Upper lobe of left lung (tissue), 6 donors: Measurements from ENCODE around the gene CERS1. TPM values are rescaled to one million over a fixed set of nuclear protein-coding genes. Genes with fewer than 3 reads are reported as not detected.

Experiments used
- ATAC-seq, 2 donors: fragments of 200-7000 bp; cut with Tn5 transposase; one replicate each; pipeline ENCODE4 v1.9.1; 2022; ENCODE audit warnings: mild to moderate bottlenecking in 2 of 2, moderate library complexity in 2 of 2; ENCODE audit not compliant: low FRiP score in 2 of 2
- DNase-seq, 2 donors: peaks; one replicate each; pipeline ENCODE4 v3.0.0-alpha.2; 2019 to 2020
- H3K27ac ChIP-seq, 4 donors: fragments of 200-600 bp; sonication (generic); one replicate each; pipeline ENCODE4 v1.5.1; 2016 to 2019
- H3K27me3 ChIP-seq, 4 donors: fragments of 200-600 bp; sonication (generic); one replicate each; pipeline ENCODE4 v1.5.1; 2017 to 2019
- H3K36me3 ChIP-seq, 4 donors: fragments of 200-600 bp; sonication (generic); one replicate each; pipeline ENCODE4 v1.5.1; 2016 to 2019
- H3K4me1 ChIP-seq, 4 donors: fragments of 200-600 bp; sonication (generic); one replicate each; pipeline ENCODE4 v1.5.1; 2018 to 2019
- H3K4me3 ChIP-seq, 4 donors: fragments of 200-600 bp; sonication (generic); one replicate each; pipeline ENCODE4 v1.5.1; 2017 to 2019; ENCODE audit warnings: mild to moderate bottlenecking in 2 of 4, moderate library complexity in 1 of 4
- H3K9me3 ChIP-seq, 4 donors: fragments of 200-600 bp; sonication (generic); one replicate each; pipeline ENCODE4 v1.5.1; 2018 to 2019
- CTCF ChIP-seq, 6 experiments: fragments of 450-650 bp in 4 of 6; fragments of 200-600 bp in 2 of 6; sonication (generic) in 2 of 6; IDR thresholded peaks; one replicate each; pipeline ENCODE4 v1.5.1; 2016 to 2019; ENCODE audit warnings: antibody characterized with exemption in 6 of 6
- EP300 ChIP-seq, 4 donors: sonication (generic); formaldehyde crosslinking; IDR thresholded peaks; one replicate each; pipeline ENCODE4 v1.5.1; 2017; ENCODE audit warnings: antibody characterized with exemption in 4 of 4, control low read depth in 2 of 4
- POLR2A ChIP-seq, 4 donors: fragments of 450-650 bp; IDR thresholded peaks; one replicate each; pipeline ENCODE4 v1.5.1; 2016 to 2017; ENCODE audit warnings: antibody characterized with exemption in 4 of 4, mild to moderate bottlenecking in 2 of 4
- POLR2AphosphoS5 ChIP-seq, 2 donors: sonication (generic); formaldehyde crosslinking; IDR thresholded peaks; one replicate each; pipeline ENCODE4 v1.5.1; 2017; ENCODE audit warnings: antibody characterized with exemption in 2 of 2
- WGBS, 2 donors: methylation state at CpG; one replicate each; pipeline ENCODE4 v1.1.5; 2017 to 2018; 5-methylcytosine and 5-hydroxymethylcytosine counted together
- total RNA-seq, 6 donors: library from RNA; depleted of rRNA in 4 of 6; stranded (reverse); fragments of >200 nt in 4 of 6; gene quantifications; one replicate each; pipeline versions ENCODE4 v1.1.0 to v1.2.1, GENCODE V29; 2016 to 2021
- donor health status: DM: no; HTN: no; CAD: no; lungs with moderate emphysema.
- donor health status: DM: no; HTN: yes; CAD: no; lungs with severe emphysema.

The CERS1 gene
- total RNA-seq, 6 donors from 2014 or later: 0.20 to 0.30 TPM; not detected in 4

GRCh38 chr19:18870531-18871172 is 25.3 kb downstream of the CERS1 start:
- Histone ChIP-seq H3K27ac (no peak overlapping the region), H3K36me3 (peaks cover 5 to 28% (median 26%) of the 10 kb centered on the region in 4 donors), H3K4me1 (peaks cover 15 to 37% (median 18%) of the 10 kb centered on the region in 4 donors), H3K9me3 (no peaks in the 10 kb centered on the region), H3K27me3 (peaks cover 0 to 14% (median 0%) of the 10 kb centered on the region in 4 donors), H3K4me3 (no peak overlapping the region)
- no peak for TF ChIP-seq CTCF (IDR thresholded peaks at IDR 0.05)
- no peak for TF ChIP-seq POLR2A (IDR thresholded peaks at IDR 0.05)
- TF ChIP-seq POLR2AphosphoS5 (IDR thresholded peaks at IDR 0.05): no peak
- no peak for TF ChIP-seq EP300 (IDR thresholded peaks at IDR 0.05)
- peak in 1 of 2 donors; percentile 78 for DNase-seq
- ATAC-seq: no peak
- 26 to 40% methylated on average over 18 to 25 of the region's 25 CpGs for WGBS, 2 donors

GRCh38 chr19:18869781-18870530 is 26.0 kb downstream of the CERS1 start:
- Histone ChIP-seq H3K4me3 (no peak overlapping the region), H3K36me3 (peaks cover 12 to 35% (median 33%) of the 10 kb centered on the region in 4 donors), H3K9me3 (no peaks in the 10 kb centered on the region), H3K4me1 (peaks cover 15 to 37% (median 18%) of the 10 kb centered on the region in 4 donors), H3K27ac (no peak overlapping the region), H3K27me3 (peaks cover 0 to 14% (median 0%) of the 10 kb centered on the region in 4 donors)
- 28 to 48% methylated on average over 5 to 40 of the region's 62 CpGs for WGBS, 2 donors
- DNase-seq: peak in 1 of 2 donors; percentile 83
- no peak for TF ChIP-seq POLR2AphosphoS5 (IDR thresholded peaks at IDR 0.05)
- TF ChIP-seq CTCF (IDR thresholded peaks at IDR 0.05): no peak
- TF ChIP-seq EP300 (IDR thresholded peaks at IDR 0.05): no peak
- TF ChIP-seq POLR2A (IDR thresholded peaks at IDR 0.05): no peak
- ATAC-seq: no peak

GRCh38 chr19:18869023-18869618 is 26.8 kb downstream of the CERS1 start:
- Histone ChIP-seq H3K4me3 (no peak overlapping the region), H3K9me3 (no peaks in the 10 kb centered on the region), H3K27me3 (peaks cover 0 to 14% (median 0%) of the 10 kb centered on the region in 4 donors), H3K27ac (no peak overlapping the region), H3K36me3 (peaks cover 16 to 44% (median 40%) of the 10 kb centered on the region in 4 donors), H3K4me1 (peaks cover 15 to 37% (median 18%) of the 10 kb centered on the region in 4 donors)
- peak in 1 of 2 donors; percentile 84 for DNase-seq
- ATAC-seq: no peak
- TF ChIP-seq POLR2AphosphoS5 (IDR thresholded peaks at IDR 0.05): no peak
- TF ChIP-seq EP300 (IDR thresholded peaks at IDR 0.05): no peak
- no peak for TF ChIP-seq CTCF (IDR thresholded peaks at IDR 0.05)
- TF ChIP-seq POLR2A (IDR thresholded peaks at IDR 0.05): no peak
- whole genome bisulfite sequencing, 2 donors: 29 to 35% methylated on average over 21 of the region's 71 CpGs

- H3K27ac ChIP-seq: no peak overlapping the region
- peaks cover 15 to 37% (median 18%) of the 10 kb centered on the region in 4 donors for H3K4me1 ChIP-seq
- peak in 1 of 2 donors; percentile 68 for DNase-seq
- H3K9me3 ChIP-seq: no peaks in the 10 kb centered on the region
- 70 to 80% methylated on average over 37 to 61 of the region's 77 CpGs for whole genome bisulfite sequencing, 2 donors
- ATAC-seq: no peak
- no peak overlapping the region for H3K4me3 ChIP-seq
- H3K36me3 ChIP-seq: peaks cover 22 to 50% (median 46%) of the 10 kb centered on the region in 4 donors
- peaks cover 0 to 14% (median 0%) of the 10 kb centered on the region in 4 donors for H3K27me3 ChIP-seq
- TF ChIP-seq POLR2AphosphoS5 (IDR thresholded peaks at IDR 0.05): no peak
- no peak for TF ChIP-seq POLR2A (IDR thresholded peaks at IDR 0.05)
- no peak for TF ChIP-seq EP300 (IDR thresholded peaks at IDR 0.05)
- TF ChIP-seq CTCF (IDR thresholded peaks at IDR 0.05): no peak
Observed at GRCh38 chr19:18868380-18869022, 27.5 kb downstream of the CERS1 start.
